HG02981 (cell line): Measurements from ENCODE around the gene C1R.

Source experiments
- ATAC-seq: cut with Tn5 transposase; IDR thresholded peaks from one replicate; pipeline ENCODE4 v1.9.1; 2021; ENCODE audit warnings: mild to moderate bottlenecking, moderate library complexity; ENCODE audit not compliant: unreplicated experiment

The C1R gene

GRCh38 chr12:7092229-7092985 lies at the start of gene C1R:
C1R (minus strand) TSS chr12:7092445; CDS start chr12:7092388, 57 bp downstream.
- no peak for ATAC-seq

DNA sequence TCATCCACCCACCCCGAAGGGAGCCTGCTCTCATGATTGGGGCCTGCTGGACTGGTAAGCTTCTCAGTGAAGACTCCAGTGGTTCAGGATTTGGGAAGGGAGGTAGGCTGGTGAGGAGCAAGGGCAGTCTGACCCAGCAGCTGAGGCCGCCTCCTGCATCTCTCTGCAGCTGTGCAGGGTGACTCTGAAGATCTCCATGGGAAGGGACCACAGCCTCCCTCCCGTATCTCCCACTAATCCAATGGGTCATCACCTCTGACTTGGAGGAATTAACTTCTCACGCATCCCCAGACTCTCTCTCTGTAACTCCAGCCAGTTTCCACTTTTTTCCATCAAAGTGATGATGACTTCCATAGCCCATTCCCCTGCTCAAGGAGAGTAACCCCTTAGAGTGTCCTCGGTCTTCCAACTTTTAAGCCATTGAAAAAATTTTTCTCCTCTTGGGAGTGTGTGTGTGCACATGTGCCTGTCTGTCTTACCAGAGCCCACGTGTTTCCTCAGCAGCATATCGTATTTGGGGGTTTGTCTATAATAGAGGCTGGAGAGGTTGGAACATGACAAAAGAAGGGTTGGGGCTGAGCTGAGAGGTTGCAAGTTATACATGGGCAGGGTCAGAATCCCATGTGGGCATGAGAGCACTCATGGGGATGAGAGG lies 49.2 kb upstream of the C1R start:
- no peak for ATAC-seq

DNA sequence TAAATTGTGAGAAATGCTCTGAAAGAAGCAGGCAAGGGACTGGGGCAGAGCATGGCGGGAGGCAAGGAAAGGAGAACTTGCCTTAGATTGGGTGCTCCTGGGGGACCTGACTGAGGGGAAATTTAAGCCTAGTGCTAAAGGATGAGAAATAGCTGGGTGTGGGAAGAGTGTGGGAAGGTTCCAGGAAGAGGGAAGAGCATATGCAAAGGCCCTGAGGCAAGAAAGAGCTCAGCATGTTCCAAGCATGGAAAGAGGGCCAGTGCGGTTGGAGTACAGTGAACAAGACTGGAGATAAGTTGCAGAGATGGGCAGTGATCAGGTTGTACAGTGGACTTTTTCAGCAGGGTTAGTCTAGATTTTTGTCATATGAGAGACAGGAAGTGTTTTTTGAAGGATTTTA lies 47.0 kb upstream of the C1R start:
- ATAC-seq = no peak

DNA sequence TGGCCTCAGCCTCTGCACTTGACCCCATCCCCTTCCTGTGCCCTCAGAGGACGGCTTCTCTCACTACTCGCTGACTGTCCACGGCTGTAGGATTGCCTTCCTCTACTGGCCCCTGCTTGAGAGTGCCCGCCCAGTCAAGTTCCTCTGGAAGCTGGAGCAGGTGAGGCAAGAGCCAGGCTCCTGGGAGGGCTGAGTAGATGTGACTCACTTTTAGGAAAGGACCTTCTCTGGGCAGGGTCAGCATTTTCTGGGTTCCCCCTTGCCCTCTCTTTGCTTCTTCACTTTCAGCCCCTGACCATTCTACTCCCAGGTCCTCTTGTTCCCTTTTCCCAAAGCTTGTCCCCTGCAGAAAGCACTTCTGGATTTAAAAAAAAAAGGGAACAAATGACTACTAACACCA lies 45.7 kb upstream of the C1R start:
- no peak for ATAC-seq

DNA sequence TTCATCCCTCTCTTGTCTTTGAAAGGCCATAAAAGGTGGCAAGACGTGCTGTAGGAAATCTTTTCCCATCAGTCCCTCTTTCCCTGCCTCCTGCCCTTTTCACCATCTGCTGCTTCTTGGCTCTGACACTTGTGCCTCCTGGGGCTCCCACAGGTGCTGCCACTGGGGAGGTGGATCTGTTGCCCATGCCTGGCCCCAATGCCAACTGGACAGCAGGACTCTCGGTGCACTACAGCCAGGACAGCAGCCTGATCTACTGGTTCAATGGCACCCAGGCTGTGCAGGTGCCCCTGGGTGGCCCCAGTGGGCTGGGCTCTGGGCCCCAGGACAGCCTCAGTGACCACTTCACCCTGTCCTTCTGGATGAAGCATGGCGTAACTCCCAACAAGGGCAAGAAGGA lies 44.4 kb upstream of the C1R start:
- no peak for ATAC-seq

- no peak for ATAC-seq
Observed at GRCh38 chr12:7136071-7136470, 43.8 kb upstream of the C1R start.

GRCh38 chr12:7134396-7135166 lies 42.3 kb upstream of the C1R start:
- ATAC-seq = no peak

DNA sequence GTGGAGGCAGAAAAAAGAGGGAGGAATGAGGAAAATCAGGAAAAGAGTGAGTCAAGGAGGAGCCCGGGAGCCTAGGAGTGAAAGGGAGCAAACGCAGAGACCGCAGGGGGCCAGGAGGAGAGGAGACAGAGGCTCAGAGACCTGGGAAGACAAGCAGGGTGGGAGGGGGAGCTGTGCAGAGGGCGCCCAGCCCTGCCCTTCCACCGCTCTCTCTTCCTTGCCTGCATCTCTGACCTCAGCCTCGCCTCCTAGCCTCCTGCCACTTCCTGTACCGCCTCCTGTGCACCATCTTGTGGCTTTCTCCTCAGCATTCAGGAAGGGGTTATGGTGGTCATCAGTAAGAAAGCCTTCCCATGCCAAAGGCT lies 39.2 kb upstream of the C1R start:
- no peak for ATAC-seq

- peak; percentile 41 for ATAC-seq
Observed at GRCh38 chr12:7130701-7131501, 38.7 kb upstream of the C1R start.

- peak; percentile 66 for ATAC-seq
Observed at GRCh38 chr12:7129872-7130691, 37.8 kb upstream of the C1R start, which contains the start of gene CLSTN3. CLSTN3 (plus strand) TSS chr12:7130371; CDS start chr12:7130649, 278 bp downstream.

DNA sequence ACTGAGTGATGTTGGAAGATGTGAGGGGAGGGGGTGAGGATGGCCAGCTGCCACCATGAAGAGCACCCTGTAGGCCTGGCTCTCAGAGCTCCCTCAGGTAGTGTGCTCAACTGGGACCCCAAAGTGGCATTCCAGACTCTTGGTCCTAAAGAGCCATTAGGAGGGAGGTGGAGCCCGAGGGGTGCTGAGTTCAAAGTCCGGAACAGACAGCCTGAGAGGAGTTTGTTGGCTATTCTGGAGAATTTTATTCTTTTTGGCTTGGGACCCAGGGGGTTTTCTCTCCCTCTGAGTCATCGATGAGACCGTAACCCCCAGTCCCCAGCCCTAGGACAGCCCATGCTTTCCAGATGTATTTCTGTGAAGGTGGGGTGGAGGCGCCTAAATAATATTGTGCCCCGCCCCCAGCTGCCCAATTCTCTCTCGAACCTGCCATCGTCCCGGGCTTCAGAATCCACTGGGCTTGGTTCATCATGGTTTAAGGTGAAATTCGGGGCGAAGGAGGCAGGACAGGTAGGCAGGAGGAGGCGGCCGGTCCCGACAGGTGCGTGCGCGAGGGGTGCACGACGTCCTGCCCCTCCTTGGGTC lies 37.1 kb upstream of the C1R start:
- ATAC-seq = no peak

- no peak for ATAC-seq
Observed at GRCh38 chr12:7128681-7129286, 36.5 kb upstream of the C1R start, which contains the start of gene RBP5. RBP5 (minus strand) TSS chr12:7128889; CDS start chr12:7128775, 114 bp downstream.

GRCh38 chr12:7127916-7128626 lies 35.8 kb upstream of the C1R start:
- no peak for ATAC-seq

GRCh38 chr12:7125632-7126227 lies 33.5 kb upstream of the C1R start:
- no peak for ATAC-seq

GRCh38 chr12:7123806-7124522 lies 31.7 kb upstream of the C1R start:
- no peak for ATAC-seq

DNA sequence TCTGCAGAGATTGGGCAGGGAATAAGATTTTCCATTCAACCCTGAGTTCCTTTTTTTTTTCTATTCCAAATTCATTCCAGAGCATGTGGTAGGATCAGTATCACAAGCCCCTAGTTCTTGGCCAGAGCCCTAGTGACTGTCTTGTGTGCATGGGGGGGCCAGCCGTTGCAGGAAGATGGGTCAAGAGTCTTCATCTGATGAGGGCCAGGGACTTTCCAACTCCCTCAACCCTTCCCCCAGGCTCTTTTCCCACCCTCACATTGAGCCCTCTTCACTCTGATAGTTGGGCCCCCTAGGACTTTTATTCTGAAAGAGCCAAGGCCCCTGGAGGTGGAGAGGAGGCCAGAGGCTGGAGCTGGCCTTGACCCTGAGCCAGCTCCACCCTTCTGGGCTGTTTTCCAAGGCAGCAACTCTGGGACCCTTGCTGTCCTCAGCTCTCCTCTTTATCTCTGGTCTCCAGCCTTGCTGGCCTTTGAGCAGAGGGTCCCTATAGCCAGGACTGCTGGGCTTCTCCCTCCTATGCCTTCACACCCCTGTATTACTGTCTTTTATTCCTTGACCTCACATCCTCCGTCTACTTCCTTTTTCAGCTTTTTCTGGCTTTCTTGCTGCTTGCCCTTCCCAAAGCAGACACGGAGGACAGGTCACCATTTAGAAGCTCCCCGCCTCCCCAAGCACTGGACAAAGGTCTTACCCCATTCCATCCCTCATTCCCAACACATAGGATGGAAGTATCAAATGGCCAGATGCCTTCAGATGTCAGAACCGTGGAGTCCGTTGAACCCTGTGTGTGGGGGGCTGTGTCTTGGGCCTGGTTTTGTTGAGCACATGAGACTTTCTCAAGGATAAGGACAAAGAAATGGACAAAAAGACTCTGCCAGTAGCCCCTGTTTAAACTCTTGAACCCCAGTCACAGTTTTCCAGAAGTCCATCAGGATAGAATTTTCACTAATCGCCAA lies 30.8 kb upstream of the C1R start:
- ATAC-seq = no peak
